ENCODE data around the gene CAMK1D.

GRCh38 chr10:12482587-12482986 is 133.2 kb downstream of the CAMK1D start:
- TF ChIP-seq, protein P1, sequence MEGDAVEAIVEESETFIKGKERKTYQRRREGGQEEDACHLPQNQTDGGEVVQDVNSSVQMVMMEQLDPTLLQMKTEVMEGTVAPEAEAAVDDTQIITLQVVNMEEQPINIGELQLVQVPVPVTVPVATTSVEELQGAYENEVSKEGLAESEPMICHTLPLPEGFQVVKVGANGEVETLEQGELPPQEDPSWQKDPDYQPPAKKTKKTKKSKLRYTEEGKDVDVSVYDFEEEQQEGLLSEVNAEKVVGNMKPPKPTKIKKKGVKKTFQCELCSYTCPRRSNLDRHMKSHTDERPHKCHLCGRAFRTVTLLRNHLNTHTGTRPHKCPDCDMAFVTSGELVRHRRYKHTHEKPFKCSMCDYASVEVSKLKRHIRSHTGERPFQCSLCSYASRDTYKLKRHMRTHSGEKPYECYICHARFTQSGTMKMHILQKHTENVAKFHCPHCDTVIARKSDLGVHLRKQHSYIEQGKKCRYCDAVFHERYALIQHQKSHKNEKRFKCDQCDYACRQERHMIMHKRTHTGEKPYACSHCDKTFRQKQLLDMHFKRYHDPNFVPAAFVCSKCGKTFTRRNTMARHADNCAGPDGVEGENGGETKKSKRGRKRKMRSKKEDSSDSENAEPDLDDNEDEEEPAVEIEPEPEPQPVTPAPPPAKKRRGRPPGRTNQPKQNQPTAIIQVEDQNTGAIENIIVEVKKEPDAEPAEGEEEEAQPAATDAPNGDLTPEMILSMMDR (IDR thresholded peaks at IDR 0.05; ENCODE audit: borderline replicate concordance, extremely low read depth, low read length, poor library complexity, severe bottlenecking), result no peak
- no peak for TF ChIP-seq EZH2 (IDR thresholded peaks at IDR 0.05; ENCODE audit: borderline replicate concordance, low read depth, low read length, severe bottlenecking)

All from DND-41 (cell line).